Measurements from ENCODE around the gene PHACTR1.

GRCh38 chr6:12976366-12976765 is 259.8 kb downstream of the PHACTR1 start:
- no peak for TF ChIP-seq CTCF (conservative IDR thresholded peaks at IDR 0.05 in 1 of 2, IDR thresholded peaks at IDR 0.05 in 1 of 2; ENCODE audit: low read depth in 1 of 2, low read length in 2 of 2)
- TF ChIP-seq EZH2 (IDR thresholded peaks at IDR 0.05; ENCODE audit: low read length, missing control alignments) = no peak

Data from fibroblast of lung (primary cell).